Osteoblast (primary cell): ENCODE data around the gene HK1. TPM values are rescaled to one million over a fixed set of nuclear protein-coding genes. Genes with fewer than 3 reads are reported as not detected.

Source experiments
- DNase-seq: peaks from one replicate; pipeline ENCODE4 v3.0.0; 2011; ENCODE audit warnings: low spot score, mixed read lengths; ENCODE audit not compliant: insufficient read length; ENCODE audit errors: missing footprints
- H2AFZ ChIP-seq: 2 replicates; pipeline ENCODE4 v1.6.0; 2011; ENCODE audit warnings: mild to moderate bottlenecking, low read length
- H3K27ac ChIP-seq: 2 replicates; pipeline ENCODE4 v1.5.1; 2011; ENCODE audit warnings: mild to moderate bottlenecking, low read depth, low read length, moderate library complexity
- H3K27me3 ChIP-seq: 2 replicates; pipeline ENCODE4 v1.6.0; 2012; ENCODE audit warnings: mild to moderate bottlenecking, control low read depth, inconsistent platforms, low read length, moderate library complexity; ENCODE audit not compliant: insufficient read depth
- H3K36me3 ChIP-seq: 2 replicates; pipeline ENCODE4 v1.5.1; 2011; ENCODE audit warnings: mild to moderate bottlenecking, low read length, control low read depth, moderate library complexity; ENCODE audit not compliant: insufficient read depth
- H3K4me1 ChIP-seq: 2 replicates; pipeline ENCODE4 v1.5.1; 2011; ENCODE audit warnings: mild to moderate bottlenecking, low read length, control low read depth, moderate library complexity; ENCODE audit not compliant: insufficient read depth
- H3K4me2 ChIP-seq: 2 replicates; pipeline ENCODE4 v1.6.0; 2011; ENCODE audit warnings: mild to moderate bottlenecking, low read length; ENCODE audit not compliant: insufficient read depth
- H3K4me3 ChIP-seq: fragments of 200-600 bp; sonication (generic); 3 replicates; pipeline ENCODE4 v1.5.1; 2012; ENCODE audit warnings: mild to moderate bottlenecking, low read length, inconsistent platforms; ENCODE audit not compliant: insufficient read depth
- H3K79me2 ChIP-seq: 2 replicates; pipeline ENCODE4 v1.6.0; 2012; ENCODE audit warnings: mild to moderate bottlenecking, low read length, control low read depth, inconsistent platforms; ENCODE audit not compliant: insufficient read depth
- H3K9me3 ChIP-seq: 2 replicates; pipeline ENCODE4 v1.5.1; 2011; ENCODE audit warnings: low read depth, low read length, control low read depth
- H4K20me1 ChIP-seq: 2 replicates; pipeline ENCODE4 v1.6.0; 2012; ENCODE audit warnings: mild to moderate bottlenecking, low read length, control low read depth; ENCODE audit not compliant: insufficient read depth
- total RNA-seq: library from RNA; depleted of rRNA; stranded (reverse); fragments of >200 nt; gene quantifications from 2 replicates; pipeline ENCODE4 v1.2.3, GENCODE V29; 2012
- TF ChIP-seq, protein P1 (sequence below): IDR thresholded peaks from 2 replicates; pipeline ENCODE4 v1.5.1; 2011; ENCODE audit warnings: mild to moderate bottlenecking, low read depth, low read length, moderate library complexity; ENCODE audit errors: extremely low read depth

The HK1 gene
- total RNA-seq, 1 donor, result 111 TPM

DNA sequence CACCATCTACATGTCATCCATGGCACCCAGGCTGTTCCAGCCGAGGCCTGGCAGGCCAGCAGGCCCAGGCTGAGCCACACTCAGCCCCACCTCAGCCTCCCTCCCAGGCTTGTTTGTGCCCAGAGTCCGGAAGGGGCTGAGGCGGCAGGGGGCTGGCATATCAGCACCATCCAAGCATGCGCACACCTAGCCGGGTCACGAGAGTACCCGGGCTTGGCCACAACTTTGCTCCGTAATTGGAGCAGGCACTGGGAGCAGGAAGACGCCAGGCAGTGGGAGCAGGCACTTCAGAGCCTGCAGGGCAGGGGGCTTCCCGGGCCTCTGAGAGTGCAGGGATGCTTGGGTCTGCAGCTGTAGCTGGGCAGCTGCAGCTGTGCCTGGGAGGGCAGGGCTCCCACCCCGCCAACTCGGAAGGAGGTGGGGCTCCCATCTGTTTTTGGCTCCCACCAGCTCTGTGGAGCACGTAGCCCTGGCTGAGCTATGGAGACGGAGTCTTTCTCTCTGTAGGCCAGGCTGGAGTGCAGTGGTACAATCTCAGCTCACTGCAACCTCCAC is 157.7 kb downstream of the HK1 start:
- H3K4me1 ChIP-seq, result peaks cover 28% of the 10 kb centered on the region
- no peak overlapping the region for H3K4me3 ChIP-seq
- no peak overlapping the region for H3K4me2 ChIP-seq
- H3K79me2 ChIP-seq, result no peaks in the 10 kb centered on the region
- H3K27ac ChIP-seq, result no peak overlapping the region
- TF ChIP-seq, protein P1, sequence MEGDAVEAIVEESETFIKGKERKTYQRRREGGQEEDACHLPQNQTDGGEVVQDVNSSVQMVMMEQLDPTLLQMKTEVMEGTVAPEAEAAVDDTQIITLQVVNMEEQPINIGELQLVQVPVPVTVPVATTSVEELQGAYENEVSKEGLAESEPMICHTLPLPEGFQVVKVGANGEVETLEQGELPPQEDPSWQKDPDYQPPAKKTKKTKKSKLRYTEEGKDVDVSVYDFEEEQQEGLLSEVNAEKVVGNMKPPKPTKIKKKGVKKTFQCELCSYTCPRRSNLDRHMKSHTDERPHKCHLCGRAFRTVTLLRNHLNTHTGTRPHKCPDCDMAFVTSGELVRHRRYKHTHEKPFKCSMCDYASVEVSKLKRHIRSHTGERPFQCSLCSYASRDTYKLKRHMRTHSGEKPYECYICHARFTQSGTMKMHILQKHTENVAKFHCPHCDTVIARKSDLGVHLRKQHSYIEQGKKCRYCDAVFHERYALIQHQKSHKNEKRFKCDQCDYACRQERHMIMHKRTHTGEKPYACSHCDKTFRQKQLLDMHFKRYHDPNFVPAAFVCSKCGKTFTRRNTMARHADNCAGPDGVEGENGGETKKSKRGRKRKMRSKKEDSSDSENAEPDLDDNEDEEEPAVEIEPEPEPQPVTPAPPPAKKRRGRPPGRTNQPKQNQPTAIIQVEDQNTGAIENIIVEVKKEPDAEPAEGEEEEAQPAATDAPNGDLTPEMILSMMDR, result no peak
- H4K20me1 ChIP-seq, result no peaks in the 10 kb centered on the region
- DNase-seq, result no peak
- H3K9me3 ChIP-seq, result no peaks in the 10 kb centered on the region
- H2AFZ ChIP-seq, result no peak overlapping the region
- H3K36me3 ChIP-seq, result no peaks in the 10 kb centered on the region
- H3K27me3 ChIP-seq, result no peaks in the 10 kb centered on the region

DNA sequence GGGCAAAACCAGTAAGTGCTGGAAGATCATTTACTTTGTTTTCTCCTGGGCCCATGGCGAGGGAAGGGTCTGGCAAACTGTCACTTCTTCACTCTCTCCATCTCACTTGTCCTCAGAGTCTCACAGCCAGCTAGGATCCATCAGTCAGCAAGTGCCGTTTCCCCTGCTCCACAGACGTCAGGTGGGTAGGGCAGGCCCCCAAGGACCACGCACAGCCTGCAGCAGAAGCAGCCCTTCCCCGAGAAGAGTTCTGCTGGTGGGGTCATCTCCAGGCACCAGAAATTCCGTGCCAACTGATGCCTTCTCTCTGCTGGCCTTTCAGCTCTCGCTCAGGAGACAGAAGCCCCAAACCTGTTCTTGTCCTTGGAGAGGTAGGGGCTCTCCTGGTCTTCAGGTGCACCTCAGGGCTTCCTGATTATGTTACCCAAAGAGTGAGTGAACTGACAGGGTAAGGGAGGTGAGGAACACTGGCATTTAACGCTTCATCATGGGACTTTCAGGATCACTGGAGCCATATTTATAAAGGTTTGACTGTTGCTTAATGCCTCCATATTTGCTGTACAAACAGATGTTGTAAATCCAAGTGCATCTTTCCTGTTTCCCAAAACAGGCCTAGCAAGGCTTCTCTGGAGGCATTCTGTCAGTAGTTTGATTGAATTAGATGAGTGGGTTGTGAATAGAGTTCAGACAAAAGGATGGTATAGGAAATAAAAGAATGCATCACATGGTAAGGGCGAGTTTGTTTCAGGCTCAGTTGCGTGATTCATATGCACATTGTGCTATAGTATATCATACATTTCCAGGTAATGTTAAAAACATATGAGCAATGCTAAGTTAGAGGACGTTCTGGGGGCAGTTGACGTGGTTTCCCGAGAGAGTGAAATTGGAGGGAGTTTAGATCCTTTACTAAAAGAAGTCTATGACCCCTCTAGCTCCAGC is 159.3 kb downstream of the HK1 start:
- TF ChIP-seq, protein P1, result no peak
- H2AFZ ChIP-seq, result no peak overlapping the region
- no peak overlapping the region for H3K27ac ChIP-seq

GRCh38 chr10:69438536-69439349 is 160.4 kb downstream of the HK1 start:
- H3K4me2 ChIP-seq, result peak overlapping the region; percentile 71
- peak overlapping the region; percentile 27 for H3K27ac ChIP-seq
- DNase-seq, result no peak

More for the DNA sequence above, 159.3 kb downstream of the HK1 start:
- Histone ChIP-seq H3K9me3 (no peaks in the 10 kb centered on the region), H3K27me3 (no peaks in the 10 kb centered on the region), H3K4me1 (peaks cover 28% of the 10 kb centered on the region), H3K4me3 (no peak overlapping the region), H3K4me2 (peak overlapping the region; percentile 71), H4K20me1 (no peaks in the 10 kb centered on the region), H3K36me3 (no peaks in the 10 kb centered on the region), H3K79me2 (no peaks in the 10 kb centered on the region)
- no peak for DNase-seq

More at GRCh38 chr10:69438536-69439349, 160.4 kb downstream of the HK1 start:
- peak overlapping the region; percentile 0 for H3K4me3 ChIP-seq
- no peaks in the 10 kb centered on the region for H3K79me2 ChIP-seq
- no peaks in the 10 kb centered on the region for H3K36me3 ChIP-seq
- peaks cover 28% of the 10 kb centered on the region for H3K4me1 ChIP-seq
- H3K9me3 ChIP-seq, result no peaks in the 10 kb centered on the region
- no peaks in the 10 kb centered on the region for H4K20me1 ChIP-seq
- H2AFZ ChIP-seq, result peak overlapping the region; percentile 87
- TF ChIP-seq, protein P1, result no peak
- H3K27me3 ChIP-seq, result no peaks in the 10 kb centered on the region
